Measurements from ENCODE around the gene BPIFB3.

Gene BPIFB3, protein sequence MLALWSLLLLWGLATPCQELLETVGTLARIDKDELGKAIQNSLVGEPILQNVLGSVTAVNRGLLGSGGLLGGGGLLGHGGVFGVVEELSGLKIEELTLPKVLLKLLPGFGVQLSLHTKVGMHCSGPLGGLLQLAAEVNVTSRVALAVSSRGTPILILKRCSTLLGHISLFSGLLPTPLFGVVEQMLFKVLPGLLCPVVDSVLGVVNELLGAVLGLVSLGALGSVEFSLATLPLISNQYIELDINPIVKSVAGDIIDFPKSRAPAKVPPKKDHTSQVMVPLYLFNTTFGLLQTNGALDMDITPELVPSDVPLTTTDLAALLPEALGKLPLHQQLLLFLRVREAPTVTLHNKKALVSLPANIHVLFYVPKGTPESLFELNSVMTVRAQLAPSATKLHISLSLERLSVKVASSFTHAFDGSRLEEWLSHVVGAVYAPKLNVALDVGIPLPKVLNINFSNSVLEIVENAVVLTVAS

DNA sequence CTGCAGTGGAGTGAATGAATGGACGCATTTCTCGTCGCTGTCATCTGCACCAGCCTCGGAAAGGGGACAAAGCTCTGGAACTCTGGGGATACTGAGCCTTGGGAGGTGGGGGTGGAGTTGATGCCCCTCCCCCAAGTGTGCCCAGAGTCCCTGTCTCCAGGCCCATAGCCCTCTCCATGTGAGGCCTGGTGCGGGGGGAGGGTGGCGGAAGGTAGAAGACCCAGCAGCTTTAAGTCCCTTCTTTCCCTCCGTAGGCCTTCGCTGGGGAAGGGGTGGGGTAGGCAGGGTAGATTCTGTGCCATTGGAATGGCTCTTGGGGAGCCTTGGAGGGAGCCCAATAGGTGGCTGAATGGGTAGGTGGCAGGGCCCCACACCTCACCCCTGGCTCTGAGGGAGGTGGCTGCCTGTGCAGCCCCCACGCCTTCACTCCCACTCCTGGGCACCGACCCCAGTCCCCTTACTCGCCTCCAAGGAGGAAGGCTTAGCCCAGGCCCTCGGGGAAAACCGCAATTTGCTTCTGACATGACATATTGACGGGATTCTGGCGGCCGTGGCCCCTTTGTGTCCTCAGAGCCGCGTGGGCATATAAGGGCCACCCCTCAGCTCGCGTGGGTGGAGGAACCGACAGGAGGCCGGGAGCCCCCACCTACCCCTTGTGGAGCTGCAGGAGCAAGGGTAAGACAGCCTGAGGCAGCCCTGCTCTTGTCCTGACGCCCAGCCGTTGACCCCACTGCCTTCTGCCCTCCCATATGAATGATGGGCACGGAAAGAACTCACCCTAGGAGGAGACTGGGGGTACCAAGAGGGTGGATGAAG is at the start of gene BPIFB3:
Gene BPIFB3, plus strand, starts transcription at position 613 of the 816 bp plus-strand sequence. CDS start 1,533 bp downstream, outside the sequence.
- no peak for DNase-seq

DNA sequence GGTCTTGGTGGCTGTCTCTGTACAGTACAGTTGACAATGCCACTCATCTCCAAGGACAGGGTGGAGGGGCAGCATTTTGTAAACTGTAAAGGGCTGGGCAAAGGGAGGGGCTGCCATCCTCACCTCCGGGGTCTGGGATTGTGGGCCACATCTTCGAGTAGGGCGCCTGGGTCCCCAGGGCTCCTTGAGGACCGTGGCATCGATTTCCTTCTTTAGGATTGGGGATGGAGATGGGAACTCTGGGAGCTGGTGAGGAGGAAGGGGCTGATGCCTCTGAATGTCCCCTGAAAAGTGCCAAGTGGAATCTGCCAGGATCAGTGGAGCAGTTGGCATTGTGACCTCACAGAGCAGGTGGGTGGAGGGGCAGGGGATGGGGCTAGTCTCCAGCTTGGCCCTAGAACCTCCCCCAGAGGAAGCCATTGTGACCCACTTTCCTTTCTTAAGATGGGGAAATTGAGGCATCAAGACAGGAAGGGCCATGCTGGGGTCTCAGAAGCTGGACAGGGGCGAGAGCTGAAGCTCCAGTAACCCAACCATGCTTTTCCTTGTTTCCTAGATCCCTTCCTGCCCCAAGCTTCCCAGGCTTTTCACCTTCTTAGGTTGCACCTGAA is 49.5 kb upstream of the BPIFB3 start, which contains the start of gene SUN5:
Gene SUN5, minus strand, starts transcription at position 293 of the 611 bp plus-strand sequence. Its CDS starts 93 bp downstream, at position 200.
- DNase-seq = no peak

- DNase-seq = peak; percentile 27 to 69
Observed at GRCh38 chr20:33005132-33005566, 48.6 kb upstream of the BPIFB3 start.

DNA sequence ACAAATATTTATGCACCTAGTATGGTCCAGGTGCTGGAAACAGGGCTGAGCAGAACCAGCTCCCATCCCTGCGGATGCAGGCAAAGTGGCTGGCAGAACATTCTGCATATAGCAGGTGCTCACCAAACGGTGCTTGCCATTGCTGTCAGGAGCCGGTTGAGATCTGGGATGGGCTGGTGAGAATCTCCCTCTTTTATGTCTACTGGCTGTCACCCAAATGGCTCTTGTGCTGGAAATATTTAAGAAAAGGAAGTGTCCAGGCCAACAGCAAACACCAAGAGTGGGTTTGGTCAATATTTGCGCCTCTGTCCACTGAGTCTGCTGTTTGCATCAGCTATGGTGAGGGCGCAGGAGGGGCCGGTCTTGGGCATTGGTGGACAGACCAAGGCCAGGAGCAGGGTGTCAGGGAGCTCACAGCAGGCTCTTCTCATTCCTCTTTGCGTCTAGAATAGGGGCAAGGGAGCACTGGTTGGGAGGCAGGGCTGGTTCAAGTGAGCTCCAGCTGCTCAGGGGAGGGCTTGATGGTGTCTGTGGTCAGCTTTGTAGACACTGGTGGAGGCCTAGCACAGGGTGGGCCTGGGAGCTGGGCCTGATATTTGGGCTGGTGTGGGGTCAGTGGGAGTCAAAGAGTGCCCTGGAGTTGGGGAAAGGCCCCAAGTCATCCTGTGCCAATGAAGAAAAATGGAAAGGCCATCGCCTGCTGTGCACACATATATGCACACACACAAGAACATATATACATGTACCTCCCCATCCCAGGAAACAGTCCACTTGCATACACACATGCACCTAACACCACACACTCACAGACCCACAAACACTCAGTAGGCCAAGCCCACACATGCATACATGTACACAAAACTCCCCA is 47.6 kb upstream of the BPIFB3 start:
- no peak for DNase-seq

GRCh38 chr20:33006776-33007375 is 46.8 kb upstream of the BPIFB3 start:
- no peak for DNase-seq

DNA sequence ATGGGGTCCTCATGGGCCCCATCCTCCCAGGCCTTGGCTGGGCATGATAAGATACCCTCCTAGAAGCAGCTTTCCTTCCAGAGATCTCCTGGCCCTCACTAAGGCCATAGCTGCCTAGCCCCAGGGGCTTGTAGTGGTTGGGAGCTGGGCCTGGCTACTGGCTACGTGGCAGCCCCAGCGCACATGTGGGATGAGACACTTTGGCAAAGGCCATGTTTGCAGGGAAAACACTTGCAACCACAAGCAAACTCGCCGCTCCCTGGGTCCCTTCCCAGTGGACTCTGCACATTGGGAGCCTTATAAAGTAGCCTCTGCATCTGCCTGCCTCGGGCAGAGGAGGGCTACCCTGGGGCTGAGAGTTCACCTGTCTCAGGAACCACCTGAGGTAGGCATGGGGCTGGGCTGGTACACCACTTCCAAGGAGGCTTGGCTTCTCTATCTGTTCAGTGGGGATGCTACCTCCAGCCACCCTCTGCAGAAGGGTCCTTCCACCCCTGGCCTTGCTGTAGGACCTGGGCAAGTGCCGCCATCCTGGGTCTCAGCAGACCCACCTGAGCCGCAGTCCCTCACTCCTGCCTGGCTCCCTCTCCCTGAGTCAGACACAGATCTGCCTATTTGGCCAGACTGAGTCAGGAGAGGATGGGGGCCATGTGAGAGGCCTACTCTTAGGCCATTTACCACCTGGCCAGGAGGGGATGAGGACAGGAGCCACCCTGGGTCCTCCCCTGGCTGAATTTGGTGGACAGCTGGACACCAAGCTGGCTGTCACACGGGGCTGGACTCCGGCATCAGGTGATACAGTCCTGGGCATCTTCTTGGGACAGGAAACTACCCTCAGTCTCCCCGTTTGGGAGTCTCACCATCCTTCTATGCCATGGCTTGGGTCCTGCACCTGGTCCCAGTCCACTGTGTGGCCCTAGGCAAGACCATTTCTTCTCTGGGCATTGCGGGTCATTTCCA is 46.0 kb upstream of the BPIFB3 start, which contains the start of gene BPIFB2:
Gene BPIFB2, plus strand, starts transcription at position 329 of the 960 bp plus-strand sequence. CDS start 871 bp downstream, outside the sequence.
- no peak for DNase-seq

DNA sequence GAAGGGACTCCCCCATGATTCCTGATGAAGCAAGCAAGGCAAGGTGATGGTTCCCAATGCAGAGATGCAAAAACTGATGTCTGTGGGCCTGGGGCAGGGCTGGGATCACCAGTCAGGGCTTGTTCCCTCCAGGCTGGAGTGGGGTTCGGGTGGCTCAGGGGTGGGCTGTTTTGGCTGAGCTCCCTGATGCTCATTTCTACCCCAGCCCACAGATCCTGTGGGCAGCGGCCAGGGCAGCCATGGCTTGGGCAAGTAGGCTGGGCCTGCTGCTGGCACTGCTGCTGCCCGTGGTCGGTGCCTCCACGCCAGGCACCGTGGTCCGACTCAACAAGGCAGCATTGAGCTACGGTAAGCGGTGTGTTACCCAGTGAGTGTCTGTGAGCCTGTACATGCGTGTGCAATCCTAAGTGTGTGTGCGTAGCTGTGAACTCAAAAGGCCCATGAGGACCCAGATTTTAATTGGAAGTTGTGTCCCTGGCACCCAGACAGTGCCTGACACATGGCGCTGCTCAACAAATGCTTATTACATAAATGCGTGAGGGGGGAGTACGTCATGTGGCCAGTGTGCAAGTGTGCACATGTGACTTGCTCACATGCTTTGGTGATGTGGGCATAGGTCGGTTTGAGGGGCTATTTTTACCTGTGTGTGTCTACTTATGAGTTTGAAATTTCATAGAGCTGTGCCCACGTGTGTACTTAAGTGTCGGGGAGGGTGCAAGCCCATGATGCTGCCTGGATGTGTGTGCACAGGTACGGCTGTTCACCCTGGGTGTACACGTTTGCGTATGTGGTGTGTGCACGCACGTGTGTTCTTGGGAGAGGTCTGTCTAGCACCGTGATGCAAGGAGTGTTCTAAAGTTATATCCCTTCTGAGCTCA is 45.1 kb upstream of the BPIFB3 start:
- no peak for DNase-seq

- no peak for DNase-seq
Observed at GRCh38 chr20:33009214-33010132, 44.2 kb upstream of the BPIFB3 start.

DNA sequence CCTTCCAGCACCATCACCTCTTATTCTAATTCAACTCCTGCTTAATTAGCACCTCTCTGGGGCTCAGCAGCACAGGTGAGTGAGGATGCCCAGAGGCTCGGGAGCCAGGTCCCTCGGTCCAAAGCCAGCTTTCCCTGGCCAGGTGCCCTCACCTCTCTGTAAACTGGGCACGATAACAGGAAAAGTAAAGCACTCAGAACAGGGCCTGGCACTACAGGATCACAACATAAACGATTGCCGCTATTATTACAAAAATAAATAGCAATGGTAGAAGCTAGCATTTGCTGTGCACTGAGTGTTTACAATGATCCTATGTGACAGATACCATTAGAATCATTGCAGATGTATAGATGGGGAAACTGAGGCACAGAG is 43.6 kb upstream of the BPIFB3 start:
- DNase-seq = no peak

- DNase-seq = no peak
Observed at GRCh38 chr20:33010674-33011449, 42.8 kb upstream of the BPIFB3 start.

DNA sequence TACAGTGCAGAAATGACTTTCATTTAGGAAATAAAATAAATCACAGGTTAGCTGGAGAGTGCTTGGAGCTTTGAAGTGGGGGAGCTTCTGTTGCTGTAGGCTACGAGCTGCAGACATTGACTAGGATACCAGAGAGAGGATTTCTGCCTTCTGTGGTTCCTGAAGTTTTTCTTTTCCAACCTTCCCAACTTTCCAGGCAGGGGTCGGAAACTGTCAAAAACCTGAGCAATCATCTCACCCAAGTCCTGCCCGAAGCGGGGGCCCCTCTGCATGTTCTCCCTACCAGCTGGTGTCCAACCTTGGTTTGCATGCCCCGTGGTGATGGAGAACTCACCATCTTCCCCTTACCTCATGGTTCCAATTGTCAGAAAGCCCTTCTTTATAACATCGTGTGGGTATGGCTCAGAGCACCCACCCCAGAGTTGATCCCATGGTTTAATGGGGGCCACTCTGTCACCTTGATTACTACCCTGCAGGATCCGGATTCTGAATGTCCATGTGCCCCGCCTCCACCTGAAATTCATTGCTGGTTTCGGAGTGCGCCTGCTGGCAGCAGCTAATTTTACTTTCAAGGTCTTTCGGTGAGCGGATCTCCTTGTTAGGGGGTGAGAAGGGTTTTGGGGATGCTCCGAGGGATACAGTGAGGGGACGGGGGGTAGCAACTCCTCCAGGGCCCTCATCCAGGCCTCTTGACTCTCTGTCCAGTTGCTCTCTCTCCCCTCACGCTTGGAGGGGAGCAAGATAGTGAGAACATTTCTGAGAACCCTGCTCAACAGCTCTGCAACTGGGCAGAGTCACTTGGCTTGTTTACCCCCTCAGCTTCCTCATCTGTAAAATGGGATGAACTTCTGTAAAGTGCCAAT is 41.1 kb upstream of the BPIFB3 start:
- DNase-seq = no peak

DNA sequence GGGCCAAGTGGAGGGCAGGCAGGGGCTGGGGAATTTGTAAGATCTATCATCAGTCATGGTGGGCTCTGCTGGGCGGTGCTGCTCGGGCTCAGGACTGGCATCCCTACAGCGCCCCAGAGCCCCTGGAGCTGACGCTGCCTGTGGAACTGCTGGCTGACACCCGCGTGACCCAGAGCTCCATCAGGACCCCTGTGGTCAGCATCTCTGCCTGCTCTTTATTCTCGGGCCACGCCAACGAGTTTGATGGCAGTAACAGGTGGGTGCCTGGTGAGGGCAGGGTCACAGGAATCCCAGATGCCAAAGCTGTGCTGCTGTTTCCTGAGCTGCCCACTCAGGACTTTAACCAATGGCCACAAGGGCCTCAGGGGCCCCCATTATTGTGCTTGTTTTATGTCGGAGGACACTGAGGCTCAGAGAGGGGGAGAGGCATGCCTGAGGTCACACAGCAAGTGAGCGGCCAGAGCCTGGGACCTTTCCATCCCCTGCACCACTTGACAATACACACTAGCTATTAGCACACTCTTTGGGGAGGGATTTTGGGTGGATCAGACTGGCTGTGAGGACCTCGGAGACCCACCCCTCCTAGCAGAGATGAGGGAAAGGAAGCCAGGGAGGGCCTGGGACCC is 39.9 kb upstream of the BPIFB3 start:
- no peak for DNase-seq

DNA sequence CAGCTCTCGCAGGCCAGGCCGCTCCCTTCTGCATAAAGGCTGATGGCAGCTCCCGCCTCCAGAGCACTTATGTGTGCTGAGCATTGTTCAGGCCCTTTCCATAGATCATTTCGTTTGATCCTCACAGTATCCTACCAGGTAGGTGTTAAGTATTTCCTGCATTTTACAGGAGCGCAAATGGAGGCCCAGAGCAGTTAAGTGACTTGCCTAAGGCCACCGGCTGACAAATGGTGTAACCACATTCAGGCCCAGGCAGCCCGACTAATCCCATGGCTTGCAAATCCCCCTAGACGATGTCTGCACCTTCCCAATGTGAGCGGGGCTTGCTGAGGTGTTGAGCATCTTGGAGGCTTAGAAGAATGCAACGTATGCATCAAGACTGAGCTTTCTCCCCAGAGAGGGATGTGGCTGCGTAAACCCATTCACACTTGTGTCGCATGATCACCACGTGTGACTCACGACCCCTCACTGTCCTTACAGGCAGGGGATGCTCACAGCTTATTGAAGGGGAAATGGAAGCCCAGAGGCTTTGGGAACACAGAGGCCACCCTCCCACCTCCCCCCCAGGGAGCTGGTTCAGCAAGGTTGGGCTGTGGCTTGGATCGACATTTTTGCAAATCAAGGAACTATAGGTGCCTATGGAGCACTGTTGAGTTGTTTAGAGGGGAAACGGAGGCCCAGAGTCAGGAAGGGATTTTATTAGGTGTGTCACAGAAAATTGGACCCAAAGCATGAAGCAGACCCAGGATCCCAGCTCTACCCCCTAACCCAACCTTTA is 39.2 kb upstream of the BPIFB3 start:
- no peak for DNase-seq

- DNase-seq = no peak
Observed at GRCh38 chr20:33015114-33015484, 38.6 kb upstream of the BPIFB3 start.
